ENCODE measurements around the gene CEP70.

DNA sequence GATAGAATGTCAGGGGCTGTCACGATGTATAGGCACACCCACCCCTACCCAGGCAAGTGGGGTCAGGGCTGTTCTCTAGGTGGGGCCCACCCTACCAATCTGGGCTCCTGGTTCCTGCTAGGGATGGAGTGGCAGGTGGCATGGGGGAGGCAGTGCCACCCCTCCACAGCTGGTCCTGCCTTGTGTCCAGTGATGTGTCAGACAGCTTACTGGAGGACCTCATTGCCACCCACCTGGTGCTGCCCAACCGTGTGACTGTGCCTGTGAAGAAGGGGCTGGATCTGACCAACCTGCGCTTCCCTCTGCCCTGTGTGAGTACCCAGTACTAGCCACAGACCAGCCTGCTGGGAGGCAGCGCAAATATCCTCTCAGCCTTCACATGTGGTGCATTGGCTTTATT, 132.2 kb downstream of the CEP70 start:
- TF ChIP-seq, protein P1, sequence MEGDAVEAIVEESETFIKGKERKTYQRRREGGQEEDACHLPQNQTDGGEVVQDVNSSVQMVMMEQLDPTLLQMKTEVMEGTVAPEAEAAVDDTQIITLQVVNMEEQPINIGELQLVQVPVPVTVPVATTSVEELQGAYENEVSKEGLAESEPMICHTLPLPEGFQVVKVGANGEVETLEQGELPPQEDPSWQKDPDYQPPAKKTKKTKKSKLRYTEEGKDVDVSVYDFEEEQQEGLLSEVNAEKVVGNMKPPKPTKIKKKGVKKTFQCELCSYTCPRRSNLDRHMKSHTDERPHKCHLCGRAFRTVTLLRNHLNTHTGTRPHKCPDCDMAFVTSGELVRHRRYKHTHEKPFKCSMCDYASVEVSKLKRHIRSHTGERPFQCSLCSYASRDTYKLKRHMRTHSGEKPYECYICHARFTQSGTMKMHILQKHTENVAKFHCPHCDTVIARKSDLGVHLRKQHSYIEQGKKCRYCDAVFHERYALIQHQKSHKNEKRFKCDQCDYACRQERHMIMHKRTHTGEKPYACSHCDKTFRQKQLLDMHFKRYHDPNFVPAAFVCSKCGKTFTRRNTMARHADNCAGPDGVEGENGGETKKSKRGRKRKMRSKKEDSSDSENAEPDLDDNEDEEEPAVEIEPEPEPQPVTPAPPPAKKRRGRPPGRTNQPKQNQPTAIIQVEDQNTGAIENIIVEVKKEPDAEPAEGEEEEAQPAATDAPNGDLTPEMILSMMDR (IDR thresholded peaks at IDR 0.05; ENCODE audit: insufficient read depth, low read length), result no peak
- TF ChIP-seq POLR2AphosphoS5 (IDR thresholded peaks at IDR 0.05; ENCODE audit: low read depth), result no peak
- TF ChIP-seq REST (IDR thresholded peaks at IDR 0.05; ENCODE audit: insufficient replicate concordance, low read depth), result no peak
- no peak for TF ChIP-seq SPI1 (IDR thresholded peaks at IDR 0.05; ENCODE audit: borderline replicate concordance, low read depth)
